ENCODE data around the gene FSCN2. TPM values are rescaled to one million over a fixed set of nuclear protein-coding genes. Genes with fewer than 3 reads are reported as not detected.

FSCN2 gene
- total RNA-seq, 1 donor from 2014 or later: 5.6 TPM

- Mint-ChIP-seq H3K36me3 (ENCODE audit: low read depth, unreplicated experiment) (no peaks in the 10 kb centered on the region), H3K4me3 (ENCODE audit: unreplicated experiment) (peak overlapping the region; percentile 82), H3K27me3 (ENCODE audit: low read depth, unreplicated experiment) (no peaks in the 10 kb centered on the region), H3K4me1 (ENCODE audit: low read depth, unreplicated experiment) (peaks cover 14% of the 10 kb centered on the region), H3K27ac (ENCODE audit: unreplicated experiment) (peak overlapping the region; percentile 90), H3K9me3 (ENCODE audit: unreplicated experiment) (no peaks in the 10 kb centered on the region)
- DNase-seq (ENCODE audit: low read depth) (no peak), FAIRE-seq (no peak)
- Histone ChIP-seq H2AFZ (ENCODE audit: low read depth, low read length) (no peak overlapping the region), H3K27me3 (ENCODE audit: insufficient read depth, low read length) (peaks cover 2% of the 10 kb centered on the region), H3K27ac (ENCODE audit: low read depth, low read length) (no peak overlapping the region), H3K79me2 (ENCODE audit: insufficient read depth, low read length) (peaks cover 50% of the 10 kb centered on the region), H3K4me3 (ENCODE audit: insufficient read depth, low read depth, low read length) (peak overlapping the region; percentile 44), H4K20me1 (ENCODE audit: insufficient read depth, low read length) (peaks cover 46% of the 10 kb centered on the region), H3K4me1 (ENCODE audit: insufficient read depth, low read length) (peaks cover 51% of the 10 kb centered on the region), H3K4me2 (ENCODE audit: low read length) (peak overlapping the region; percentile 90), H3K9me3 (ENCODE audit: insufficient read depth, low read depth, low read length) (no peaks in the 10 kb centered on the region), H3K9ac (ENCODE audit: low read length) (peak overlapping the region; percentile 1), H3K36me3 (ENCODE audit: insufficient read depth, low read length) (no peaks in the 10 kb centered on the region)
- no peak for TF ChIP-seq CTCF (IDR thresholded peaks at IDR 0.05; ENCODE audit: insufficient read depth, low read depth, low read length)
- no peak for TF ChIP-seq EZH2 (IDR thresholded peaks at IDR 0.05; ENCODE audit: insufficient read depth, low read length)
Observed at GRCh38 chr17:81518113-81518784, 9.9 kb upstream of the FSCN2 start.

- Histone ChIP-seq H3K4me1 (ENCODE audit: insufficient read depth, low read length) (peaks cover 50% of the 10 kb centered on the region), H3K27ac (ENCODE audit: low read depth, low read length) (no peak overlapping the region), H3K36me3 (ENCODE audit: insufficient read depth, low read length) (no peaks in the 10 kb centered on the region), H4K20me1 (ENCODE audit: insufficient read depth, low read length) (peaks cover 51% of the 10 kb centered on the region), H3K27me3 (ENCODE audit: insufficient read depth, low read length) (peaks cover 2% of the 10 kb centered on the region), H3K4me2 (ENCODE audit: low read length) (peak overlapping the region; percentile 90), H2AFZ (ENCODE audit: low read depth, low read length) (no peak overlapping the region), H3K9me3 (ENCODE audit: insufficient read depth, low read depth, low read length) (no peaks in the 10 kb centered on the region), H3K9ac (ENCODE audit: low read length) (peak overlapping the region; percentile 43), H3K4me3 (ENCODE audit: insufficient read depth, low read depth, low read length) (peak overlapping the region; percentile 44), H3K79me2 (ENCODE audit: insufficient read depth, low read length) (peaks cover 45% of the 10 kb centered on the region)
- no peak overlapping the region for H3K27ac Mint-ChIP-seq (ENCODE audit: unreplicated experiment)
- H3K36me3 Mint-ChIP-seq (ENCODE audit: low read depth, unreplicated experiment): no peaks in the 10 kb centered on the region
- FAIRE-seq (no peak), DNase-seq (ENCODE audit: low read depth) (no peak)
- no peak for TF ChIP-seq CTCF (IDR thresholded peaks at IDR 0.05; ENCODE audit: insufficient read depth, low read depth, low read length)
- TF ChIP-seq EZH2 (IDR thresholded peaks at IDR 0.05; ENCODE audit: insufficient read depth, low read length): no peak
- no peaks in the 10 kb centered on the region for H3K9me3 Mint-ChIP-seq (ENCODE audit: unreplicated experiment)
- H3K4me1 Mint-ChIP-seq (ENCODE audit: low read depth, unreplicated experiment): peaks cover 14% of the 10 kb centered on the region
- no peaks in the 10 kb centered on the region for H3K27me3 Mint-ChIP-seq (ENCODE audit: low read depth, unreplicated experiment)
- peak overlapping the region; percentile 82 for H3K4me3 Mint-ChIP-seq (ENCODE audit: unreplicated experiment)
Observed at GRCh38 chr17:81518785-81519283, 9.3 kb upstream of the FSCN2 start.

Data from astrocyte (in vitro differentiated cells and primary cell).